H1 (cell line): ENCODE measurements around the gene HABP4. TPM values are rescaled to one million over a fixed set of nuclear protein-coding genes. Genes with fewer than 3 reads are reported as not detected.

Experiments used
- CTCF ChIA-PET: fragments of 300-600 bp; sonication (Branson Sonifier 250); formaldehyde crosslinking; loops from one replicate; lab custom pipeline; 2021; ENCODE audit not compliant: partially characterized antibody; lab: Charles Lee
- POLR2A ChIA-PET: fragments of 300-600 bp; sonication (Branson Sonifier 250); formaldehyde crosslinking; loops from one replicate; lab custom pipeline; 2021; ENCODE audit warnings: inconsistent platforms; ENCODE audit not compliant: partially characterized antibody; lab: Charles Lee
- DNase-seq, 2 experiments: peaks; one replicate each; pipeline versions ENCODE4 v3.0.0 to v3.0.0-alpha.2; 2010 to 2022; ENCODE audit warnings: low spot score in 2 of 2, low read depth in 1 of 2, mixed read lengths in 1 of 2
- FAIRE-seq: peaks from 2 replicates; lab custom pipeline; 2011; peaks lifted over from hg19 to GRCh38; lab: Jason Lieb, UNC
- H2AFZ ChIP-seq: 2 replicates; pipeline ENCODE4 v1.8.1; 2012; ENCODE audit warnings: low read length, inconsistent platforms
- H2AK5ac ChIP-seq: 2 replicates; pipeline ENCODE4 v1.6.1; 2013; ENCODE audit warnings: low read depth, low read length
- H2BK120ac ChIP-seq: replicated peaks from 2 replicates; pipeline ENCODE3; 2013; ENCODE audit warnings: low read depth, low read length, inconsistent platforms
- H2BK12ac ChIP-seq: 2 replicates; pipeline ENCODE4 v1.6.1; 2013; ENCODE audit warnings: low read depth, low read length
- H2BK15ac ChIP-seq: 2 replicates; pipeline ENCODE4 v1.6.1; 2013; ENCODE audit warnings: low read length
- H2BK20ac ChIP-seq: 2 replicates; pipeline ENCODE4 v1.6.1; 2013; ENCODE audit warnings: low read length
- H2BK5ac ChIP-seq: 2 replicates; pipeline ENCODE4 v1.6.1; 2013; ENCODE audit warnings: low read depth, low read length
- H3K14ac ChIP-seq: 2 replicates; pipeline ENCODE4 v1.6.1; 2013; ENCODE audit warnings: inconsistent platforms; ENCODE audit not compliant: insufficient read length
- H3K18ac ChIP-seq: 2 replicates; pipeline ENCODE4 v1.6.1; 2013; ENCODE audit warnings: low read length; ENCODE audit errors: extremely low read depth
- H3K23ac ChIP-seq: 2 replicates; pipeline ENCODE4 v1.6.1; 2013; ENCODE audit warnings: inconsistent platforms; ENCODE audit not compliant: insufficient read length
- H3K23me2 ChIP-seq: 2 replicates; pipeline ENCODE4 v1.6.1; 2013; ENCODE audit warnings: low read depth, low read length
- H3K27ac ChIP-seq: 2 replicates; pipeline ENCODE4 v1.6.1; 2011; ENCODE audit warnings: low read depth, low read length, inconsistent platforms
- H3K27me3 ChIP-seq, 4 experiments: replicated peaks in 1 of 4; 1 replicate in 1 of 4; 2 replicates in 3 of 4; pipeline versions ENCODE4 v1.6.1 to v1.8.1; 2011 to 2013; ENCODE audit warnings: low read length in 3 of 4, mild to moderate bottlenecking in 3 of 4, inconsistent platforms in 2 of 4, mixed read lengths in 2 of 4, moderate library complexity in 1 of 4; ENCODE audit not compliant: control insufficient read depth in 3 of 4, insufficient read depth in 3 of 4; ENCODE audit errors: extremely low read depth in 1 of 4
- H3K36me3 ChIP-seq, 4 experiments: 2 replicates each; pipeline versions ENCODE4 v1.6.1 to v1.8.1; 2011 to 2013; ENCODE audit warnings: mild to moderate bottlenecking in 4 of 4, low read length in 3 of 4, moderate library complexity in 2 of 4, control low read depth in 1 of 4, inconsistent platforms in 1 of 4; ENCODE audit not compliant: insufficient read depth in 4 of 4, control insufficient read depth in 2 of 4
- H3K4ac ChIP-seq: replicated peaks from 2 replicates; pipeline ENCODE3; 2013; ENCODE audit warnings: low read length, low read depth, mixed read lengths, inconsistent platforms; ENCODE audit not compliant: insufficient read length
- H3K4me1 ChIP-seq, 4 experiments: replicated peaks in 1 of 4; 1 replicate in 1 of 4; 2 replicates in 3 of 4; pipeline versions ENCODE4 v1.6.1 to v1.8.1; 2011 to 2013; ENCODE audit warnings: low read length in 3 of 4, inconsistent platforms in 2 of 4, mixed read lengths in 1 of 4; ENCODE audit not compliant: insufficient read depth in 4 of 4, control insufficient read depth in 3 of 4
- H3K4me2 ChIP-seq, 2 experiments: 2 replicates each; pipeline versions ENCODE4 v1.6.1 to v1.8.1; 2011 to 2013; ENCODE audit warnings: low read depth in 2 of 2, low read length in 2 of 2, control low read depth in 1 of 2, inconsistent platforms in 1 of 2, mild to moderate bottlenecking in 1 of 2; ENCODE audit not compliant: insufficient read depth in 1 of 2
- H3K4me3 ChIP-seq, 4 experiments: fragments of 200-600, 300-600 bp in 1 of 4; sonication (generic), shearing (Covaris generic), sonication (Bioruptor Twin) in 1 of 4; 2 replicates each; pipeline versions ENCODE4 v1.5.1 to v1.8.1; 2011 to 2016; ENCODE audit warnings: low read length in 4 of 4, low read depth in 3 of 4, control low read depth in 2 of 4, inconsistent platforms in 2 of 4, mild to moderate bottlenecking in 2 of 4, mixed read lengths in 1 of 4, moderate library complexity in 1 of 4; ENCODE audit not compliant: insufficient read depth in 2 of 4; ENCODE audit errors: extremely low read depth in 1 of 4
- H3K56ac ChIP-seq: replicated peaks from 2 replicates; pipeline ENCODE3; 2013; ENCODE audit warnings: low read depth, mild to moderate bottlenecking, mixed read lengths, low read length, inconsistent platforms; ENCODE audit not compliant: insufficient read length
- H3K79me1 ChIP-seq: 2 replicates; pipeline ENCODE4 v1.6.1; 2013; ENCODE audit warnings: low read depth, low read length, control low read depth
- H3K79me2 ChIP-seq, 2 experiments: 2 replicates each; pipeline versions ENCODE4 v1.6.1 to v1.8.1; 2012 to 2013; ENCODE audit warnings: low read length in 2 of 2, mild to moderate bottlenecking in 2 of 2, inconsistent platforms in 1 of 2; ENCODE audit not compliant: insufficient read depth in 2 of 2, control insufficient read depth in 1 of 2
- H3K9ac ChIP-seq, 4 experiments: replicated peaks in 1 of 4; 1 replicate in 1 of 4; 2 replicates in 3 of 4; pipeline versions ENCODE4 v1.6.1 to v1.8.1; 2011 to 2013; ENCODE audit warnings: low read depth in 3 of 4, low read length in 3 of 4, control low read depth in 2 of 4, mild to moderate bottlenecking in 2 of 4, moderate library complexity in 2 of 4, inconsistent platforms in 1 of 4; ENCODE audit errors: extremely low read depth in 1 of 4
- H3K9me3 ChIP-seq, 2 experiments: 2 replicates each; pipeline versions ENCODE4 v1.6.1 to v1.8.1; 2012 to 2013; ENCODE audit warnings: mild to moderate bottlenecking in 2 of 2, moderate library complexity in 2 of 2, control low read depth in 1 of 2, inconsistent platforms in 1 of 2, low read depth in 1 of 2, low read length in 1 of 2, mixed read lengths in 1 of 2; ENCODE audit not compliant: insufficient read depth in 2 of 2
- H4K20me1 ChIP-seq, 2 experiments: replicated peaks in 1 of 2; 2 replicates each; pipeline versions ENCODE3 to v1.8.1; 2011 to 2013; ENCODE audit warnings: inconsistent platforms in 2 of 2, low read length in 2 of 2, mild to moderate bottlenecking in 1 of 2; ENCODE audit not compliant: insufficient read depth in 2 of 2, control insufficient read depth in 1 of 2
- H4K5ac ChIP-seq: 2 replicates; pipeline ENCODE4 v1.6.1; 2013; ENCODE audit warnings: low read length, low read depth, mixed read lengths, inconsistent platforms; ENCODE audit not compliant: insufficient read length
- H4K8ac ChIP-seq: 2 replicates; pipeline ENCODE4 v1.8.0; 2013; ENCODE audit warnings: mild to moderate bottlenecking, moderate library complexity, low read length, inconsistent platforms; ENCODE audit not compliant: insufficient read depth; ENCODE audit errors: extremely low read depth
- H4K91ac ChIP-seq: replicated peaks from 2 replicates; pipeline ENCODE3; 2013; ENCODE audit warnings: low read length, mixed read lengths, inconsistent platforms; ENCODE audit not compliant: insufficient read length
- CHD1 ChIP-seq: IDR thresholded peaks from 2 replicates; pipeline ENCODE4 v1.6.1; 2012; ENCODE audit warnings: low read depth, low read length, improper control_type of control experiment
- CTCF ChIP-seq, 3 experiments: IDR thresholded peaks; 1 replicate in 2 of 3; 2 replicates in 1 of 3; pipeline versions ENCODE4 v1.5.1 to v1.6.1; 2011; ENCODE audit warnings: low read length in 3 of 3, mild to moderate bottlenecking in 3 of 3, inconsistent platforms in 2 of 3, low read depth in 1 of 3, moderate library complexity in 1 of 3; ENCODE audit not compliant: insufficient read depth in 1 of 3; ENCODE audit errors: control extremely low read depth in 1 of 3
- TAF1 ChIP-seq: IDR thresholded peaks from 2 replicates; pipeline ENCODE4 v1.6.1; 2011; ENCODE audit warnings: mild to moderate bottlenecking, low read depth, low read length
- TCF12 ChIP-seq: IDR thresholded peaks from 2 replicates; pipeline ENCODE4 v1.6.1; 2011; ENCODE audit warnings: low read depth, mild to moderate bottlenecking, low read length
- WGBS, 2 experiments: shearing (Covaris generic) in 1 of 2; methylation state at CpG; one replicate each; pipeline versions ENCODE4 v1.1.6 to v1.1.7; 2013 to 2015; ENCODE audit warnings: low lambda C conversion rate in 2 of 2, mixed read lengths in 2 of 2, inconsistent platforms in 1 of 2, low coverage in 1 of 2, missing lambda C conversion rate in 1 of 2; ENCODE audit not compliant: insufficient replicate concordance in 2 of 2, insufficient coverage in 1 of 2, insufficient read length in 1 of 2; ENCODE audit errors: extremely low coverage in 1 of 2, missing lambda C conversion rate in 1 of 2; 5-methylcytosine and 5-hydroxymethylcytosine counted together
- polyA plus RNA-seq, 7 experiments: library from polyadenylated mRNA; depleted of rRNA in 3 of 7; stranded (reverse) in 5 of 7; unstranded in 2 of 7; fragments of >200 nt in 5 of 7; fragments of 200-250 nt in 2 of 7; gene quantifications; 1 replicate in 5 of 7; 2 replicates in 1 of 7; 4 replicates in 1 of 7; pipeline versions ENCODE4 v1.2.1 to v1.2.3, GENCODE V29; 2011 to 2013; ENCODE audit warnings: missing spikeins in 2 of 7, mixed read lengths in 2 of 7
- total RNA-seq: library from RNA; stranded (reverse); fragmentation: NEBNext Ultra II Directional; extraction: Animal tissue kit (Norgen Biotek cat#: 25700); gene quantifications from 2 replicates; pipeline ENCODE4 v1.2.1, GENCODE V29; 2021

The HABP4 gene
- total and polyA plus RNA-seq, 2 of the 8 experiments (the other 6 are each of a cell fraction or from before 2014, with no cell fraction given): 3.3 to 11.2 TPM

- no peak overlapping the region for H3K56ac ChIP-seq
- FAIRE-seq: no peak
- no peaks in the 10 kb centered on the region for H3K9me3 ChIP-seq
- H3K14ac ChIP-seq: no peak overlapping the region
- H2AFZ ChIP-seq: no peak overlapping the region
- no peak overlapping the region for H2BK5ac ChIP-seq
- ChIA-PET CTCF (interaction anchor here (0.7 to 4.3 kb wide), 29 partner anchors 9 to 412 kb away, joined by 3 to 27 read pairs (median 4); partner anchors contain the start of gene PRXL2C), POLR2A (interaction anchor here (0.9 to 1.2 kb wide), 2 partner anchors 8 to 10 kb away, joined by 3 to 4 read pairs; no protein-coding TSS in a partner anchor)
- H3K79me2 ChIP-seq: no peaks in the 10 kb centered on the region
- H2BK15ac ChIP-seq: no peak overlapping the region
- no peak overlapping the region for H3K9ac ChIP-seq
- no peaks in the 10 kb centered on the region for H3K27me3 ChIP-seq
- H2BK20ac ChIP-seq: no peak overlapping the region
- 83% methylated on average over 1 of the region's 3 CpGs; no CpG with 5 or more reads in 1 of the 2 experiments for WGBS, 2 experiments
- DNase-seq: no peak
- H4K20me1 ChIP-seq: no peaks in the 10 kb centered on the region
- H3K23ac ChIP-seq: no peak overlapping the region
- no peaks in the 10 kb centered on the region for H3K23me2 ChIP-seq
- H2BK120ac ChIP-seq: no peak overlapping the region
- no peak for TF ChIP-seq TCF12
- no peak for TF ChIP-seq CTCF (IDR thresholded peaks at IDR 0.05; ENCODE audit: control extremely low read depth in 1 of 3, insufficient read depth in 1 of 3, low read depth in 1 of 3, low read length in 3 of 3)
- TF ChIP-seq TAF1: no peak
- TF ChIP-seq CHD1: no peak
- H3K4me3 ChIP-seq: no peak overlapping the region
- no peaks in the 10 kb centered on the region for H3K79me1 ChIP-seq
- H3K27ac ChIP-seq: no peak overlapping the region
- no peak overlapping the region for H2AK5ac ChIP-seq
- H4K91ac ChIP-seq: no peak overlapping the region
- no peaks in the 10 kb centered on the region for H3K4me1 ChIP-seq
- no peak overlapping the region for H2BK12ac ChIP-seq
- H4K5ac ChIP-seq: no peak overlapping the region
- no peak overlapping the region for H4K8ac ChIP-seq
- H3K18ac ChIP-seq: no peak overlapping the region
- no peaks in the 10 kb centered on the region for H3K36me3 ChIP-seq
- no peak overlapping the region for H3K4ac ChIP-seq
- no peak overlapping the region for H3K4me2 ChIP-seq
These were observed 7.5 kb upstream of the HABP4 start for GRCh38 chr9:96442491-96442890.
